ENCODE measurements around the gene CD93. TPM values are rescaled to one million over a fixed set of nuclear protein-coding genes. Genes with fewer than 3 reads are reported as not detected.

Gene CD93
- total RNA-seq, 1 donor from 2014 or later, result 0.44 TPM

DNA sequence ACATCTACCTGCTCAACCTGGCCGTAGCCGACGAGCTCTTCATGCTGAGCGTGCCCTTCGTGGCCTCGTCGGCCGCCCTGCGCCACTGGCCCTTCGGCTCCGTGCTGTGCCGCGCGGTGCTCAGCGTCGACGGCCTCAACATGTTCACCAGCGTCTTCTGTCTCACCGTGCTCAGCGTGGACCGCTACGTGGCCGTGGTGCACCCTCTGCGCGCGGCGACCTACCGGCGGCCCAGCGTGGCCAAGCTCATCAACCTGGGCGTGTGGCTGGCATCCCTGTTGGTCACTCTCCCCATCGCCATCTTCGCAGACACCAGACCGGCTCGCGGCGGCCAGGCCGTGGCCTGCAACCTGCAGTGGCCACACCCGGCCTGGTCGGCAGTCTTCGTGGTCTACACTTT is 50.4 kb downstream of the CD93 start:
- no peak for DNase-seq (ENCODE audit: low read depth, low spot score)
- Mint-ChIP-seq H3K27me3 (ENCODE audit: low read depth) (peaks cover 85% of the 10 kb centered on the region), H3K9me3 (no peaks in the 10 kb centered on the region), H3K4me3 (no peak overlapping the region), H3K4me1 (peaks cover 7% of the 10 kb centered on the region), H3K27ac (ENCODE audit: unreplicated experiment) (no peak overlapping the region), H3K36me3 (ENCODE audit: low read depth) (no peaks in the 10 kb centered on the region)
- TF ChIP-seq, protein P1, sequence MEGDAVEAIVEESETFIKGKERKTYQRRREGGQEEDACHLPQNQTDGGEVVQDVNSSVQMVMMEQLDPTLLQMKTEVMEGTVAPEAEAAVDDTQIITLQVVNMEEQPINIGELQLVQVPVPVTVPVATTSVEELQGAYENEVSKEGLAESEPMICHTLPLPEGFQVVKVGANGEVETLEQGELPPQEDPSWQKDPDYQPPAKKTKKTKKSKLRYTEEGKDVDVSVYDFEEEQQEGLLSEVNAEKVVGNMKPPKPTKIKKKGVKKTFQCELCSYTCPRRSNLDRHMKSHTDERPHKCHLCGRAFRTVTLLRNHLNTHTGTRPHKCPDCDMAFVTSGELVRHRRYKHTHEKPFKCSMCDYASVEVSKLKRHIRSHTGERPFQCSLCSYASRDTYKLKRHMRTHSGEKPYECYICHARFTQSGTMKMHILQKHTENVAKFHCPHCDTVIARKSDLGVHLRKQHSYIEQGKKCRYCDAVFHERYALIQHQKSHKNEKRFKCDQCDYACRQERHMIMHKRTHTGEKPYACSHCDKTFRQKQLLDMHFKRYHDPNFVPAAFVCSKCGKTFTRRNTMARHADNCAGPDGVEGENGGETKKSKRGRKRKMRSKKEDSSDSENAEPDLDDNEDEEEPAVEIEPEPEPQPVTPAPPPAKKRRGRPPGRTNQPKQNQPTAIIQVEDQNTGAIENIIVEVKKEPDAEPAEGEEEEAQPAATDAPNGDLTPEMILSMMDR (conservative IDR thresholded peaks at IDR 0.05), result no peak

DNA sequence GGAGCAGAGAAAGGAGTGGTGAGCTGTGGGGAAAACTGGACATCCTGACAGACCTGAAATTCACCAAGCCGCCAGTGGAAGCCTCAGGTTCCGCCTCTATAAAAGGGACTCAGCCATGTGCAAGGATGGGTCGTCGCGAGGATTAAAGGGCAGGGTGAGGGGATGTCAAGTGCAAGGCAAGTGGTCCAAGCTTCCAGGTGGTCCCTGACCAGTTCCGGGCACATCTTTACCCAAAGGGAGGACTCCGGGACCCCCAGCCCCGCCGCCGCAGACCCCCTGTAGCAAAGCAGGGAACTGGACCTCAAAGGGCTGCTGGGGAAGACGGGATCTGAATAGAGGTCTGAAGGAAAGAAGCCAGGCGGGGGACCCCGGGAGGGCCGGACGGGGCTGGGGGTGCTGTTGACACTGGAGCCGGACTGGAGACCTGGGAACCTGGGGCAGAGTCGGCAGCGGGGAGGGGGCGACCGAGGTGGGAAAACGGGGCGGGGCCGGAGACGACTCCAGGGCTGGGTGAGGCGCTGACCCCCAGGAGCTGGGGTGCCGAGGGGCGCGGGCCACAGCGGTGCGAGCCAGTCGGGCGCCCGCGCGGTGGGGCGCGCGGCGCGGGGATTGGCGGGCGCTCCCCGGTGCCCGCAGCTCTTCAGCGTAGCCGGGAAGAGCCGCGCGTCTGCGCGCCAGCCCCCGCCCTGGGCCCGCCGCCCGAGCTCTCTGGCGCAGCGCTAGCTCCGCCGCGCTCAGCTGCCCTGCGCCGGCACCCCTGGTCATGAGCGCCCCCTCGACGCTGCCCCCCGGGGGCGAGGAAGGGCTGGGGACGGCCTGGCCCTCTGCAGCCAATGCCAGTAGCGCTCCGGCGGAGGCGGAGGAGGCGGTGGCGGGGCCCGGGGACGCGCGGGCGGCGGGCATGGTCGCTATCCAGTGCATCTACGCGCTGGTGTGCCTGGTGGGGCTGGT is 51.1 kb downstream of the CD93 start, which contains the start of gene SSTR4:
SSTR4 (plus strand) TSS at position 592 of the 951 bp plus-strand sequence; CDS start at position 764, 172 bp downstream.
- Mint-ChIP-seq H3K9me3 (no peaks in the 10 kb centered on the region), H3K36me3 (ENCODE audit: low read depth) (no peaks in the 10 kb centered on the region), H3K4me3 (no peak within 1 kb of the TSS), H3K4me1 (peaks cover 7% of the 10 kb centered on the region), H3K27me3 (ENCODE audit: low read depth) (peaks cover 79% of the 10 kb centered on the region), H3K27ac (ENCODE audit: unreplicated experiment) (no peak within 1 kb of the TSS)
- no peak for DNase-seq (ENCODE audit: low read depth, low spot score)
- TF ChIP-seq, protein P1 (conservative IDR thresholded peaks at IDR 0.05), result no peak

DNA sequence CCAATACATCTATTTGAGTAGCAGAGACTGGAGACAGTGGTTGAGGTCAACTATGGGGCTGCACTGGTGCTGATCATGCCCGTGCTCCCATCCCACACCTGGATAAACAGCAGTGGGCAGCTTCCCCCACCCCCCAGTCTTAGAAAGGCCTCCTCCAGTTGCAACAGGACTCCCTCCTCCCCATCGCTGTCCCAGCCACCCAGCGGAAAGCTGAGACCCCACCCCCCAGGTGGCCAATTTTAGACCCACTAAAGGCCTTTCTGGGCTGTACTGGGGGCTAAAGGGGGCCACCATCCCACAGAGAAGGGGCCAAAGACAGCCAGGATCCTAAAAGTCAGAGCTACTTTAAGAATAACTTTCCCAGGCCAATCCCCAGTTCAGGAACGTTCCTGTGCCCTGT is 52.2 kb downstream of the CD93 start:
- no peak overlapping the region for H3K4me3 Mint-ChIP-seq
- H3K27ac Mint-ChIP-seq (ENCODE audit: unreplicated experiment), result no peak overlapping the region
- TF ChIP-seq, protein P1 (conservative IDR thresholded peaks at IDR 0.05), result no peak
- H3K9me3 Mint-ChIP-seq, result no peaks in the 10 kb centered on the region
- peaks cover 7% of the 10 kb centered on the region for H3K4me1 Mint-ChIP-seq
- H3K27me3 Mint-ChIP-seq (ENCODE audit: low read depth), result peaks cover 78% of the 10 kb centered on the region
- H3K36me3 Mint-ChIP-seq (ENCODE audit: low read depth), result no peaks in the 10 kb centered on the region
- DNase-seq (ENCODE audit: low read depth, low spot score), result no peak

DNA sequence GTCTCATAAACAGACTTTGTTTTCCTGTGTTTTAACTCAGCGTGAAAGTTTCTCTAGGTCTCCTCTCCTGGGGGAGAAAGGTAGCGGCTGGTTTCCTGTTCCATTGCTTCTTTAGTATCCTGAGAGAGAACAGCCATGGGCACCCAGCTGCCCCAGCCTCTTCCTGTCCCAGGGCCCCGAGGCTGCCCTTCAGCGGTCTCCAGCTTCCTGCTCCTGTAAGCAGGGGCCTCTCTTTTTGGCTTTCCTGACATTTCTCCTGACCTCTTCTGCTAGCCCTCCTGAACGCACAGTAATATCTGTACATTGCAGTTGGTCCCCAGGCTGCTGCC is 53.4 kb downstream of the CD93 start:
- peaks cover 68% of the 10 kb centered on the region for H3K27me3 Mint-ChIP-seq (ENCODE audit: low read depth)

DNA sequence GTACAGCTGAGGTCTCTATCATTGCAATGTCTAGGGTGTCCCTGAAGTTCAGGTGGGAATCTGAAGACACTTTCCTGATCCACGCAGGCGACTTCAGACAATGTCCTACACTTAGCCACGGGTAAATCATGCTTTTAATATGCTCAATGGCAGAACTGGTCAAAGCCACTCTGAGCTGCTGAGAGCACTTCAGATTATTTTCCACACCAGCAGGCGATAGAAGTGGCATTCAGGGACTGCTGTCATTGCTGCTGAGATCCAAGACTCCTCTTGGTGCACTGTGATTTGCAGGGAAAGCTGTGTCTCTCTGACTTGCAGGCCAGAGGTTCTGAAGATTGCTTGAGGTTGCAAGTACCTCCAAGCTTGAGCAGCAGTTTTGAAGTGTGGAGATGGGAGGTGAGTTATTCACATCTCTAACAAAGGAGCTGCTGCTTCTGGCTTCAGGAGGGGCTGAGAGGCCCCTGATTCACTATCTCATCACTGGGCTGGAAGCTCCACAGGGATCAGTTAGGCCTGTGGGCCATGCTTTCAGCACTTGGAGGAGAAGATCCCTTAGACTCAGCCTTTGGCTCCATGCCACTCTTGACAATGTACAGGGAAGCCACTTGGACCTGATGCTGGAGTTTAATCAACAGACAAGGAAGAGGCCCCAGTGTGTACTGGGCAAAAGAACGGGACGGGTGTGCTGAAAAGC is 53.9 kb downstream of the CD93 start:
- H3K4me1 Mint-ChIP-seq, result peaks cover 7% of the 10 kb centered on the region
- no peak overlapping the region for H3K27ac Mint-ChIP-seq (ENCODE audit: unreplicated experiment)
- no peak for DNase-seq (ENCODE audit: low read depth, low spot score)
- peaks cover 63% of the 10 kb centered on the region for H3K27me3 Mint-ChIP-seq (ENCODE audit: low read depth)
- H3K36me3 Mint-ChIP-seq (ENCODE audit: low read depth), result no peaks in the 10 kb centered on the region
- TF ChIP-seq, protein P1 (conservative IDR thresholded peaks at IDR 0.05), result no peak
- no peak overlapping the region for H3K4me3 Mint-ChIP-seq
- no peaks in the 10 kb centered on the region for H3K9me3 Mint-ChIP-seq

More for the DNA sequence above, 53.4 kb downstream of the CD93 start:
- Mint-ChIP-seq H3K36me3 (ENCODE audit: low read depth) (no peaks in the 10 kb centered on the region), H3K27ac (ENCODE audit: unreplicated experiment) (no peak overlapping the region), H3K4me1 (peaks cover 7% of the 10 kb centered on the region), H3K9me3 (no peaks in the 10 kb centered on the region), H3K4me3 (no peak overlapping the region)
- DNase-seq (ENCODE audit: low read depth, low spot score), result no peak
- TF ChIP-seq, protein P1 (conservative IDR thresholded peaks at IDR 0.05), result no peak
